GM23338 (cell line): ENCODE measurements around the gene CMTM5. TPM values are rescaled to one million over a fixed set of nuclear protein-coding genes. Genes with fewer than 3 reads are reported as not detected.

Experiments used
- ATAC-seq: fragments of 200-7000 bp; cut with Tn5 transposase; 3 replicates; pipeline ENCODE4 v1.9.1; 2020
- DNase-seq: peaks from one replicate; pipeline ENCODE4 v3.0.0-alpha.2; 2015; ENCODE audit warnings: low spot score
- H2AFZ ChIP-seq: fragments of 200-600 bp; sonication (generic); 2 replicates; pipeline ENCODE4 v1.8.0; 2016; ENCODE audit warnings: antibody characterized with exemption, mild to moderate bottlenecking, moderate library complexity
- H3F3A ChIP-seq: fragments of 200-600 bp; sonication (generic); replicated peaks from 2 replicates; pipeline ENCODE4 v1.8.0; 2017; ENCODE audit warnings: antibody characterized with exemption, mixed run types, low read depth
- H3K27ac ChIP-seq: fragments of 200-600 bp; sonication (generic); 2 replicates; pipeline ENCODE4 v1.6.1; 2016; ENCODE audit warnings: low read depth
- H3K27me3 ChIP-seq: fragments of 200-600 bp; sonication (generic); 2 replicates; pipeline ENCODE4 v1.8.0; 2016; ENCODE audit warnings: mild to moderate bottlenecking, mixed run types, moderate library complexity; ENCODE audit not compliant: insufficient read depth
- H3K36me3 ChIP-seq: fragments of 200-600 bp; sonication (generic); 2 replicates; pipeline ENCODE4 v1.8.0; 2016; ENCODE audit warnings: mild to moderate bottlenecking; ENCODE audit not compliant: insufficient read depth
- H3K4me1 ChIP-seq: fragments of 200-600 bp; sonication (generic); 2 replicates; pipeline ENCODE4 v1.8.0; 2016; ENCODE audit warnings: mild to moderate bottlenecking, moderate library complexity; ENCODE audit not compliant: insufficient read depth
- H3K4me2 ChIP-seq: fragments of 200-600 bp; sonication (generic); 2 replicates; pipeline ENCODE4 v1.7.1; 2017; ENCODE audit warnings: mixed run types
- H3K4me3 ChIP-seq: fragments of 200-600 bp; sonication (generic); 2 replicates; pipeline ENCODE4 v1.6.1; 2016; ENCODE audit warnings: mixed run types
- H3K79me2 ChIP-seq: fragments of 200-600 bp; sonication (generic); replicated peaks from 2 replicates; pipeline ENCODE4 v1.8.0; 2017; ENCODE audit warnings: mild to moderate bottlenecking; ENCODE audit not compliant: insufficient read depth
- H3K9me2 ChIP-seq: fragments of 200-600 bp; sonication (generic); 2 replicates; pipeline ENCODE4 v1.8.0; 2017; ENCODE audit not compliant: insufficient read depth
- H4K20me1 ChIP-seq: fragments of 200-600 bp; sonication (generic); replicated peaks from 2 replicates; pipeline ENCODE4 v1.8.0; 2017; ENCODE audit warnings: mild to moderate bottlenecking; ENCODE audit not compliant: insufficient read depth
- H3K27ac Mint-ChIP-seq: 2 replicates; pipeline ENCODE4 v1.8.0; 2020; ENCODE audit warnings: inconsistent platforms, mild to moderate bottlenecking, moderate library complexity, mixed read lengths
- H3K27me3 Mint-ChIP-seq: 3 replicates; pipeline ENCODE4 v1.8.0; 2022; ENCODE audit warnings: low read depth, mild to moderate bottlenecking, moderate library complexity, mixed read lengths, inconsistent platforms; ENCODE audit not compliant: insufficient read depth, poor library complexity
- H3K36me3 Mint-ChIP-seq: 3 replicates; pipeline ENCODE4 v1.8.0; 2021; ENCODE audit warnings: low read depth, mild to moderate bottlenecking, inconsistent platforms, moderate library complexity, mixed read lengths
- H3K4me1 Mint-ChIP-seq: 3 replicates; pipeline ENCODE4 v1.8.0; 2020; ENCODE audit warnings: mild to moderate bottlenecking, inconsistent platforms, mixed read lengths
- H3K4me3 Mint-ChIP-seq: 3 replicates; pipeline ENCODE4 v1.8.0; 2021; ENCODE audit warnings: moderate library complexity, mild to moderate bottlenecking, inconsistent platforms, mixed read lengths
- H3K9me3 Mint-ChIP-seq: 3 replicates; pipeline ENCODE4 v1.8.0; 2020; ENCODE audit warnings: moderate library complexity, mild to moderate bottlenecking, inconsistent platforms, mixed read lengths
- CREB1 ChIP-seq: fragments of 250-450 bp; sonication (Bioruptor Pico); IDR thresholded peaks from 2 replicates; pipeline ENCODE4 v1.5.0; 2020; ENCODE audit warnings: low read depth, mild to moderate bottlenecking, moderate library complexity
- EZH2phosphoT487 ChIP-seq: fragments of 200-600 bp; sonication (generic); IDR thresholded peaks from one replicate; pipeline ENCODE4 v1.8.1; 2018; ENCODE audit warnings: antibody characterized with exemption; ENCODE audit not compliant: unreplicated experiment
- JUNB ChIP-seq: IDR thresholded peaks from one replicate; pipeline ENCODE4 v1.6.1; 2016; ENCODE audit warnings: antibody characterized with exemption; ENCODE audit not compliant: unreplicated experiment
- NANOG ChIP-seq: IDR thresholded peaks from 2 replicates; pipeline ENCODE4 v1.6.1; 2016; ENCODE audit warnings: antibody characterized with exemption, borderline replicate concordance
- POLR2AphosphoS5 ChIP-seq: IDR thresholded peaks from 2 replicates; pipeline ENCODE4 v1.6.1; 2016; ENCODE audit warnings: antibody characterized with exemption, low read depth
- STAT1 ChIP-seq: IDR thresholded peaks from one replicate; pipeline ENCODE4 v1.6.1; 2016; ENCODE audit warnings: antibody characterized with exemption; ENCODE audit not compliant: unreplicated experiment
- ZNF114 ChIP-seq: fragments of 250-450 bp; sonication (Bioruptor Pico); IDR thresholded peaks from 2 replicates; pipeline ENCODE4 v1.5.0; 2020; ENCODE audit warnings: mild to moderate bottlenecking, moderate library complexity
- ZNF331 ChIP-seq: fragments of 250-450 bp; sonication (Bioruptor Pico); IDR thresholded peaks from 2 replicates; pipeline ENCODE4 v1.5.0; 2020; ENCODE audit warnings: low read depth, mild to moderate bottlenecking, moderate library complexity
- polyA plus RNA-seq: library from polyadenylated mRNA; unstranded; fragments of >200 nt; fragmentation: Nextera tagmentation; extraction: Ambion mirVana; gene quantifications from 2 replicates; pipeline ENCODE4 v1.2.1, GENCODE V29; 2016
- total RNA-seq: library from RNA; depleted of rRNA; stranded (reverse); fragments of >200 nt; shearing (Covaris generic); gene quantifications from 2 replicates; pipeline ENCODE4 v1.2.3, GENCODE V29; 2014
- TF ChIP-seq, protein P1 (sequence below): IDR thresholded peaks from 2 replicates; pipeline ENCODE4 v1.6.1; 2016; ENCODE audit warnings: antibody characterized with exemption
- TF ChIP-seq, protein P2 (sequence below): IDR thresholded peaks from one replicate; pipeline ENCODE4 v1.6.1; 2018; ENCODE audit warnings: antibody characterized with exemption; ENCODE audit not compliant: unreplicated experiment
- TF ChIP-seq, protein P3 (sequence below), 2 experiments: fragments of 200-600 bp in 1 of 2; sonication (generic) in 1 of 2; conservative IDR thresholded peaks; 2 replicates each; pipeline versions ENCODE4 v1.5.1 to v1.6.1; 2016 to 2017; ENCODE audit warnings: antibody characterized with exemption in 2 of 2, low read depth in 2 of 2, mild to moderate bottlenecking in 2 of 2, moderate library complexity in 1 of 2

Gene CMTM5
- total and polyA plus RNA-seq, 2 experiments from 2014 or later: 0.24 TPM; not detected in 1

DNA sequence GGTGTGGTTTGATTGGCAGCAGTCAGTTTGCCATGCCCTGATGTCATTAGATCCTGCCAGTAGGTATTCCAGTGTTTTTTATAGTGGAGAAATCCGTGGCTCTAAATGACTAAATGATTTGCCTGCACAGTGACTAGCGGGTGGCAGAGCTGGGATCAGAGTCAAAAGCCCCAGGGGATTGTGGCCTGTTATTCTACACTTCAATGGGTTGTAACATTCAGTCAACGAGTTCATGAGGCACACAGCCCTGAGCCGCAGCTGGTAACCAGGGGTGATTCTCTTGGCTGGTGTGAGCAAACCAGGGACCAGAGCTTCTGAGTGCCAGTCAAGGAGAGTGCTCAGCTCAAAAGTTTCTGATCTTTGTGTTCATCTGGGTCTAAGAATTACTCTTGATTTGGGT is 29.4 kb downstream of the CMTM5 start (continued):
- TF ChIP-seq, protein P1, sequence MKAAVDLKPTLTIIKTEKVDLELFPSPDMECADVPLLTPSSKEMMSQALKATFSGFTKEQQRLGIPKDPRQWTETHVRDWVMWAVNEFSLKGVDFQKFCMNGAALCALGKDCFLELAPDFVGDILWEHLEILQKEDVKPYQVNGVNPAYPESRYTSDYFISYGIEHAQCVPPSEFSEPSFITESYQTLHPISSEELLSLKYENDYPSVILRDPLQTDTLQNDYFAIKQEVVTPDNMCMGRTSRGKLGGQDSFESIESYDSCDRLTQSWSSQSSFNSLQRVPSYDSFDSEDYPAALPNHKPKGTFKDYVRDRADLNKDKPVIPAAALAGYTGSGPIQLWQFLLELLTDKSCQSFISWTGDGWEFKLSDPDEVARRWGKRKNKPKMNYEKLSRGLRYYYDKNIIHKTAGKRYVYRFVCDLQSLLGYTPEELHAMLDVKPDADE: no peak
- no peak for TF ChIP-seq ZNF114
- no peak for TF ChIP-seq CREB1 (CRISPR knock-in tag)
- TF ChIP-seq, protein P2, sequence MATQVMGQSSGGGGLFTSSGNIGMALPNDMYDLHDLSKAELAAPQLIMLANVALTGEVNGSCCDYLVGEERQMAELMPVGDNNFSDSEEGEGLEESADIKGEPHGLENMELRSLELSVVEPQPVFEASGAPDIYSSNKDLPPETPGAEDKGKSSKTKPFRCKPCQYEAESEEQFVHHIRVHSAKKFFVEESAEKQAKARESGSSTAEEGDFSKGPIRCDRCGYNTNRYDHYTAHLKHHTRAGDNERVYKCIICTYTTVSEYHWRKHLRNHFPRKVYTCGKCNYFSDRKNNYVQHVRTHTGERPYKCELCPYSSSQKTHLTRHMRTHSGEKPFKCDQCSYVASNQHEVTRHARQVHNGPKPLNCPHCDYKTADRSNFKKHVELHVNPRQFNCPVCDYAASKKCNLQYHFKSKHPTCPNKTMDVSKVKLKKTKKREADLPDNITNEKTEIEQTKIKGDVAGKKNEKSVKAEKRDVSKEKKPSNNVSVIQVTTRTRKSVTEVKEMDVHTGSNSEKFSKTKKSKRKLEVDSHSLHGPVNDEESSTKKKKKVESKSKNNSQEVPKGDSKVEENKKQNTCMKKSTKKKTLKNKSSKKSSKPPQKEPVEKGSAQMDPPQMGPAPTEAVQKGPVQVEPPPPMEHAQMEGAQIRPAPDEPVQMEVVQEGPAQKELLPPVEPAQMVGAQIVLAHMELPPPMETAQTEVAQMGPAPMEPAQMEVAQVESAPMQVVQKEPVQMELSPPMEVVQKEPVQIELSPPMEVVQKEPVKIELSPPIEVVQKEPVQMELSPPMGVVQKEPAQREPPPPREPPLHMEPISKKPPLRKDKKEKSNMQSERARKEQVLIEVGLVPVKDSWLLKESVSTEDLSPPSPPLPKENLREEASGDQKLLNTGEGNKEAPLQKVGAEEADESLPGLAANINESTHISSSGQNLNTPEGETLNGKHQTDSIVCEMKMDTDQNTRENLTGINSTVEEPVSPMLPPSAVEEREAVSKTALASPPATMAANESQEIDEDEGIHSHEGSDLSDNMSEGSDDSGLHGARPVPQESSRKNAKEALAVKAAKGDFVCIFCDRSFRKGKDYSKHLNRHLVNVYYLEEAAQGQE: no peak
- no peak for TF ChIP-seq STAT1
- no peak for TF ChIP-seq EZH2phosphoT487

DNA sequence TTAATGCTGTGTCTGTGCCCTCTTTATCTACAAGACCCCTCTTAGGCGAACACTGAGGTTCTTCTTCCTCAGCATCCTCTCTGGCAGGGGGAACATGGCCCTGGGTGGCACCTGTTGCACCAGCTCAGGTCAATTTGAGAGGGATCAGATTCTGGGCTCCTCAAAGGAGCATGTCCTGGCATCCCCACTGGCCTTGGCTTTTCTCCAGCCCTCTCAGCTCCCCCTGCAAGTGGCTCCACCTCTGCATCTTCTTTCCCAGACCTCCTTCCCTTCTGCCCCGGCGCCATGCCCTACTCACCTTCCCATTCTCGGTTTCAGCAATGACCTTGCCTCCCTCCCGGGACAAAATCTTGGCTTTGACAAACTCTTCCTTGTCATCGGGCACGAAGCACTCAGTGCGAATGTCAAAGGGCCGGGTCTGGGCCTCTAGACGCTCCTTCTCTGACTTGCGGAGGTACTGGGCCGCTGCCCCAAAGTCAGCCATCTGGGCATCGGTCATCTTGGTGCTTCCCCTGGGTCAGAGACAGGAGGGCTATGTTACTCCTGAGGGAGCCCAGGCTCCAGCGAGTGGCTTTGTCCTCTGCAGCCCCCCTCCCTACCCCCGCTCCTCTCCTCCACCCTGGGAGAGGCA is 30.0 kb downstream of the CMTM5 start:
- Histone ChIP-seq H3F3A (no peaks in the 10 kb centered on the region), H2AFZ (no peak overlapping the region), H4K20me1 (no peaks in the 10 kb centered on the region), H3K4me1 (no peaks in the 10 kb centered on the region), H3K4me3 (no peak overlapping the region), H3K36me3 (no peaks in the 10 kb centered on the region), H3K27ac (no peak overlapping the region), H3K79me2 (no peaks in the 10 kb centered on the region), H3K9me2 (no peaks in the 10 kb centered on the region), H3K4me2 (no peak overlapping the region), H3K27me3 (no peaks in the 10 kb centered on the region)
- H3K4me3 Mint-ChIP-seq: no peak overlapping the region; the same call in 2 of the 3 replicates
- H3K9me3 Mint-ChIP-seq: no peaks in the 10 kb centered on the region; the same call in 2 of the 3 replicates
- H3K4me1 Mint-ChIP-seq: peaks cover 6% of the 10 kb centered on the region; the same call in 2 of the 3 replicates
- DNase-seq (no peak), ATAC-seq (no peak)
- peaks cover 23% of the 10 kb centered on the region for H3K27me3 Mint-ChIP-seq
- H3K36me3 Mint-ChIP-seq: no peaks in the 10 kb centered on the region; the same call in 2 of the 3 replicates
- H3K27ac Mint-ChIP-seq: no peak overlapping the region
- TF ChIP-seq ZNF331 (CRISPR knock-in tag) (no peak), NANOG (no peak), POLR2AphosphoS5 (no peak), JUNB (no peak), STAT1 (no peak), CREB1 (CRISPR knock-in tag) (no peak), ZNF114 (no peak), EZH2phosphoT487 (no peak)
- TF ChIP-seq, protein P3, sequence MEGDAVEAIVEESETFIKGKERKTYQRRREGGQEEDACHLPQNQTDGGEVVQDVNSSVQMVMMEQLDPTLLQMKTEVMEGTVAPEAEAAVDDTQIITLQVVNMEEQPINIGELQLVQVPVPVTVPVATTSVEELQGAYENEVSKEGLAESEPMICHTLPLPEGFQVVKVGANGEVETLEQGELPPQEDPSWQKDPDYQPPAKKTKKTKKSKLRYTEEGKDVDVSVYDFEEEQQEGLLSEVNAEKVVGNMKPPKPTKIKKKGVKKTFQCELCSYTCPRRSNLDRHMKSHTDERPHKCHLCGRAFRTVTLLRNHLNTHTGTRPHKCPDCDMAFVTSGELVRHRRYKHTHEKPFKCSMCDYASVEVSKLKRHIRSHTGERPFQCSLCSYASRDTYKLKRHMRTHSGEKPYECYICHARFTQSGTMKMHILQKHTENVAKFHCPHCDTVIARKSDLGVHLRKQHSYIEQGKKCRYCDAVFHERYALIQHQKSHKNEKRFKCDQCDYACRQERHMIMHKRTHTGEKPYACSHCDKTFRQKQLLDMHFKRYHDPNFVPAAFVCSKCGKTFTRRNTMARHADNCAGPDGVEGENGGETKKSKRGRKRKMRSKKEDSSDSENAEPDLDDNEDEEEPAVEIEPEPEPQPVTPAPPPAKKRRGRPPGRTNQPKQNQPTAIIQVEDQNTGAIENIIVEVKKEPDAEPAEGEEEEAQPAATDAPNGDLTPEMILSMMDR (conservative IDR thresholded peaks at IDR 0.05; ENCODE audit: low read depth in 2 of 2): no peak
- TF ChIP-seq, protein P1: no peak
- TF ChIP-seq, protein P2: no peak
